DMS79 (cell line): ENCODE results near the gene RAE1.

Experiments
- DNase-seq: peaks from one replicate; lab custom pipeline; 2025; lab: John Stamatoyannopoulos, UW

RAE1 gene

DNA sequence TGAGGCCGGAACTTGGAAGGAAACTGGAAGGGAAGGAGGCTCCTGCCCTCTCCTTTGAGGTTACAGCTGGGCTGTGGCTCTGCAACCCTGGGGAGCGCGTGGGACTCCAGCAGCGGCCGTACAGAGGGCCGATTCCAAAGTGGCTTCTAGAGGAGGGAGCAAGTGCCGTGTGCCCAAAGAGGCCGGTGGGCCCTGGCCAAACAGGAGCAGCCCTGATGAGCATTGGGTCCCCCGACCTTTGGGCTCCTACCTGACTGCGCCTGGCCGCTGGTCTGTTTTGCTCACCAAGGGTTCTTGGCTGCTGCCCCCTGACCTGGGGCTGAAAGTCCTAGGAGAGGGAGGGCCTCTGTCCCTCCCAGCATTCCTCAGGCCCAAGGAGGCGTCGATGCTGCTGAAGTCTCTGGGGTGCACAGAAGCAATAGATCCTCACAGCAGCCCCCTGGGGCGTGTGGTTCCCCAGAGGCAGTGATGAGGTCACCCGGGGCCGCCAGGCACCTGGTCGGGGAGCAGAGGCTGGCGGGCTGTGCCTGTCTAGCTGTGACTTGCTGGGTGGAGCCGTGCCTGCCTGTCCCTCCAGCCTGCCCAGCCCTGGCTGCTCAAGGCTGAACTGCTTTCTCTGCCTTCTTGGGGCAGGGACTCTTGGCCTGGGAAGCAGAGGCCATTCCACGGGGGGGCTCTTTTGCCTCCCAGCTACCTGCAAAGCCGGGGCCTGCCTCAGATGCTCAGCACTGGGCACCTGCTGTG lies 49.9 kb downstream of the RAE1 start:
- DNase-seq: no peak

DNA sequence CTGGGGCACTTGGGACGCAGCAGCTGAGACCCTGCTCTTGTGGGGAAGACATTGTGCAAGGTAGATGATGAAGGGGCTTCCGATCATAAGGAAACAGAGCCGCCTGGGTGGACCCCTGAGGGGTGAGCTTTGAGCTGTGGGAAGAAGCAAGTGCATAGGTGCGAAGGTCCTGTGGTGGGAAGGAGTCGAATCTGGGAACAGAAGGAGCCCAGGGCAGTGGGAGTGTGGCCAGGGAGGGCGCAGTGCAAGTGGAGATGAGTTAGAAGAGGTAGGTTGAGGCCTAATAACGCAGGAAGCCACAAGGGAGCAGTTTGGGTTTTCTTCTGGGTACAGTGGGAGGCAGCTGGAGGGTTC lies 50.5 kb downstream of the RAE1 start:
- no peak for DNase-seq

- DNase-seq: no peak
Measured at GRCh38 chr20:57402206-57403125, 51.4 kb downstream of the RAE1 start.

DNA sequence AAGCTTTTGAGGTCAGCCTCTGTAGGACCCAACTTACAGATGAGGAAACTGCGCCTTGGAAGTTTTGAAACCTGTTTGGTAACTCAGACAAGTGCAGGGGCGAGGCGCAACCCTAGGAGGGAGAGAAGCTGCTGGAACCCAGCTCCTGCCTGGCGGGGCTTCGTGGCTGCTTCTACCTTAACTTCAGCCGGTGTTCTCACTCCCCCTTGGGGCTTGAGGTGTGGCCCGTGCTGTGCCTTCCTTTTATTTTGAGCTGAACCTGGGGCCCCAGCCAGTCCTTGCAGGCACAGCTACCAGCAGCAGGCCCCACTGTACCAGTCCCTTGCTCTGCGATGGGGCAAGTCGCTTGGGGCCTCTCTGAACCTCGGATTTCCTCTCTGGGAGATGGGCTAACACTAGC lies 52.2 kb downstream of the RAE1 start:
- no peak for DNase-seq

- no peak for DNase-seq
Measured at GRCh38 chr20:57404006-57404405, 53.0 kb downstream of the RAE1 start.

- no peak for DNase-seq
Measured at GRCh38 chr20:57404419-57405072, 53.5 kb downstream of the RAE1 start.

DNA sequence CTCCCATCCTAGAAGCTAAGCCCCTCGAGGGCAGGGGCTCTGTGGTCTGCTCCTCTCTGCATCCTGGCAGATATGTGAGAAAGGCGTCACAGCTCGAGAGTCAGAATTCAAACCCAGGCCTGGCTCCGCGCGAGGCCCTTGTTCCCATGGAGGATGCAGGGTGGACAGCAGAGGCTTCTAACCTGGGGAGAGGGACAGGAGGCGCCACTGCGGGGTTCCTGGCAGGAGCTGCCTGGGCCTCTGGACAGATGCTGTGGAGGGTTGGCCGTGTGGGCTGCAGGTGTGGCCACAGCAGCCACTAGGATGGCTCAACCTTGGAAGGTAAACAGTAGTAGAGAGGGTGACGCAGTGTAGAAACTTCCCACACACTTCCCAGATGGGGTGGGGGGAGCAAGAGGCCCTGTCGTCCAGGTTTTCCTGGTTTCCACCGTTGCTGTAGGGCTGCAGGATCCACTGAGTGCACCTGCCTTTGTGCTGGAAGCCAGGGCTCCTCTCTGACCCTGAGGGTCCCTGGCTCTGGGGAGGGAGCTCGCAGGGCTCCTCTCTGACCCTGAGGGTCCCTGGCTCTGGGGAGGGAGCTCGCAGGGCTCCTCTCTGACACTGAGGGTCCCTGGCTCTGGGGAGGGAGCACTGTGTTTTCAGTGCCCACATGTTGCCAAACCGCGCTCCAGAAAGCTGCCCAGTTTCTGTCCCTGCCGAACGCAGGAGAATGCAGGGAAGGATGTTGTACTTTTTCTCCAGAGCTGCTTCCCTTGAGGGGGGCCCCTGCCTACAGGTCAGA lies 54.4 kb downstream of the RAE1 start:
- no peak for DNase-seq

DNA sequence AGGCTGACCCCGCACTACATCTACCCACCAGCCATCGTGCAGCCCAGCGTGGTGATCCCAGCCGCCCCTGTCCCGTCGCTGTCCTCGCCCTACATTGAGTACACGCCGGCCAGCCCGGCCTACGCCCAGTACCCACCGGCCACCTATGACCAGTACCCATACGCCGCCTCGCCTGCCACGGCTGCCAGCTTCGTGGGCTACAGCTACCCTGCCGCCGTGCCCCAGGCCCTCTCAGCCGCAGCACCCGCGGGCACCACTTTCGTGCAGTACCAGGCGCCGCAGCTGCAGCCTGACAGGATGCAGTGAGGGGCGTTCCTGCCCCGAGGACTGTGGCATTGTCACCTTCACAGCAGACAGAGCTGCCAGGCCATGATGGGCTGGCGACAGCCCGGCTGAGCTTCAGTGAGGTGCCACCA lies 56.5 kb downstream of the RAE1 start:
- DNase-seq: no peak

GRCh38 chr20:57408131-57408530 lies 57.1 kb downstream of the RAE1 start:
- no peak for DNase-seq

DNA sequence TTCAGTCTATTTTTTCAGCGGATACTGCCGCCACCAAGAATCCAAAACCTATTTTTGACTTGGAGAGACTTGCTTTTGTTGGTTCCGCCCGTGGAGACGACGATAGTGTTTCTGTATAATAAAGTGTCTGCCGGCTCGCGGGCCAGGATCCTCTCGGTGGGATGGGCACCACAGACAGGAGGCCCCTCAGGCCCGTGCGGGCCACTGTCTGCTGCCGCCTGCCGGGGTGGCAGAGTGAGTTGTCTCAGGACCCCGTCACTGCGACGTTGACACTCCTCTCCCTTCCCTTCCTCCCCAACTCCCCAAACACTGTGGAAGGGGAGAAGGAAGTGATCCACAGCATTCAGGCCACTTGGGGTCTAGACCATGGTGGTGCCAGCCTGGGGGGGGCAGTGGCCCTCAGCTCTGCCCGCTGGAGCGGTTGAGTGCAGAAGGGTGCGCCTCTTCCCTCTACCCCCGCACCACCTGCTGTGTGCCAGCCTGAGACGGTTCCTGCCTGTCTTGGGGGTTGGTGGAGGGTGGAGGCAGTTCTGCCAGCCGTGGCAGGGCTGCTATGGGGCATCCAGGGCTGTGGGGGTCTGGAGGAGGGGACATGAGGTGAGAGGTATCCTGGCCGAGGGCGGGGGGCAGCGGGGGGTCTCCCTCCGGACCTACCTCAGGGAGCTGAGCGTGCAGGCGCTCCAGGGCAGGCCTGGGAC lies 57.6 kb downstream of the RAE1 start:
- no peak for DNase-seq

- DNase-seq: no peak
Measured at GRCh38 chr20:57409316-57409671, 58.2 kb downstream of the RAE1 start.

GRCh38 chr20:57409672-57410397 lies 58.8 kb downstream of the RAE1 start:
- DNase-seq: no peak

DNA sequence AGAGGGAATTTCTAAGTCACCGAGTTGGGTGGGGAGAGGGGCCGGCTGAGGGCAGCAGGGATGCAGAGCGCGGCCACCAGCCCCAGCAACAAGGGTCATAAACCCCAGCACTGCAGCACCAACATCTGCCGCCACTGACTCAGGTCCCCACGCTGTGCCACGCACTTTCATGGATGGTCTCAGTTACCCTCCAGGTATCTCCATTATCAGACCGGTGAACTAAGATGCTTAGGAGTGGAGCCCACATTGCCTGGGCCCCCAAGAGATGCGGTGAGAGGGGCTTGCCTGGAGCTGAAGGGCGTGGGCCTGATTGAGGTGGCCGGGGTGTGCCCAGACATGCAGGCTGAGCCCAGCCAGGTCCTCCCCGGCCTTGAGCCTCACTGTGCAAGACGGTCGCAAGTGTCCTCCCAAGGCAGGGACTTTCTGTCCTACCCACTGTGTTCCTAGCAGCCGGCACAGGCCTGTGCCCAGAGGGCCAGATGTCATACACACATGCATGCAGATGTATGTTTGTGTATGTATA lies 59.4 kb downstream of the RAE1 start:
- no peak for DNase-seq

DNA sequence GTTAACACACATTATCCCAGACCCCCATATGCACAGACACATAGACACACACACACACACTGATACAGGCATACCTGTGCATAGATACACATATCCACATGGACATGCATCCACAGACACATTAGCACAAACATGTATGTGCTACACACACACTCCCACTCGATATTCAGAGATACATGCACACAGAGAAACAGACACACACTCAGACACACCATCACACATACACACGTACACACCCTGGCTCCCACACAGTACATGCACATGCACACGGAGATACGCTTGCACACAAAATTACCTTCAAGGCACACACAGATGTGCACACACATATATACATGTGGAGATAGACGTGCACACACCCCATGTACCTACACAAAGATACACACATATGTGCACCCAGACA lies 59.9 kb downstream of the RAE1 start:
- no peak for DNase-seq

DNA sequence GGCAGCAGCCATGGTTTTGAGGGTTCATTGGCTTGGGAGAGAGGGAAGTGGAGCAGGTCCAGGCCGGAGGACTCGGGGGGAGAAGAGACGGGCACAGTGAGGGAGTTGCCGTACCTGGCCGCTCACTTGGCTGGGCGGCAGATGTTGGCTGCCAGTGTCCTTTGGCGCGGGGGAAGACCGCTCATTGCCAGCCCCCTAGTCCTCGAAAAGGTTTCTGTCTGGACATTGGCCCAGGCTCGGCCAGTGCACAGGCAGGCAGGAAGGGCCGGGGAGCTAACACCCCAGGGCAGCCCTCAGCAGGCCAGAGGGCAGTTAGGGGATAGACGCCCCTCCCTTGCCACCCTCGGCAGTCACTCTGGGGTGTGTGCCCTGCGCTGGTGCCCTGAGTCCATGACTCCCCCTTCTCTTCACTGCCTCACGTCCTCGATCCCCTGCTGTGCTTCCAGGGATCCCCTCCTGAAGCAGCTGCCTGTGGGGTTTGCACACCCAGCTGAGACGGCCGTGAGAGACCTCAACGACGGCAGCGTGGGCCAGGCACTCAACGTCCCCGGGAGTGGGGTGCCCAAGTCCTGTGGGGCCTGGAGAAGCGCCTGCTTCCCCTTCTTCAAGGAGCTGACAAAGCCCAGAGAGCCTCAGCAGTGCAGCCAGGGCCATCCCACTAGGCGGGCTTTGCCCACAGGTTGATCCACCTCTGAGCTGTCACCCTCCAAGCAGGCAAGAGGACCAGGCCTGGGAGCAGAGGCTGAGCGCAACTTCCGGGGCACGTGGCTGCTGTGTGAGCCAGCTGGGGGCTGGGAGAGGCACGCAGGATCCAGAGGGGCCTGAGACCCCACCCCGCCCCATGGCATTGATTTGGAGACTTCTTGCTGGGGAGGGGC lies 60.6 kb downstream of the RAE1 start:
- DNase-seq: no peak

- DNase-seq: no peak
Measured at GRCh38 chr20:57412347-57413029, 61.4 kb downstream of the RAE1 start.

GRCh38 chr20:57413986-57414385 lies 62.9 kb downstream of the RAE1 start:
- DNase-seq: no peak

- DNase-seq: no peak
Measured at GRCh38 chr20:57414867-57415592, 64.0 kb downstream of the RAE1 start.
